Posterior cingulate gyrus (tissue), 11 donors: ENCODE results near the gene RASA3.

ENCODE experiments used
- DNase-seq, 10 donors: peaks; one replicate each; pipeline versions ENCODE4 v3.0.0 to v3.0.0-alpha.2; 2020 to 2021; ENCODE audit warnings: mixed read lengths in 3 of 10
- intact Hi-C: fragments of 100-400 bp; cut with DNase I; formaldehyde crosslinking; loops from one replicate; pipeline ENCODE4 v1.15.1; 2023

Gene RASA3

GRCh38 chr13:114064450-114065140 is 67.8 kb downstream of the RASA3 start:
- DNase-seq = peak in 9 of 10 donors; percentile 52 to 96 (median 82)
- intact Hi-C loops = loop anchor here (10.0 kb wide), 1 partner anchor 70 kb away; the partner anchor contains the start of gene RASA3

- intact Hi-C loops = loop anchor here (10.0 kb wide), 1 partner anchor 71 kb away; the partner anchor contains the start of gene RASA3
- DNase-seq = peak in 5 of 10 donors; percentile 31 to 92 (median 71)
Measured at GRCh38 chr13:114063545-114064449, 68.6 kb downstream of the RASA3 start.

GRCh38 chr13:114062754-114063153 is 69.7 kb downstream of the RASA3 start:
- intact Hi-C loops = loop anchor here (10.0 kb wide), 1 partner anchor 72 kb away; the partner anchor contains the start of gene RASA3
- peak in 1 of 10 donors; percentile 65 for DNase-seq

GRCh38 chr13:114062341-114062740 is 70.1 kb downstream of the RASA3 start:
- peak in 2 of 10 donors; percentile 69 to 80 for DNase-seq
- intact Hi-C loops = loop anchor here (10.0 kb wide), 1 partner anchor 72 kb away; the partner anchor contains the start of gene RASA3

GRCh38 chr13:114061744-114062143 is 70.7 kb downstream of the RASA3 start:
- intact Hi-C loops = loop anchor here (10.0 kb wide), 1 partner anchor 73 kb away; the partner anchor contains the start of gene RASA3
- peak in 1 of 10 donors; percentile 75 for DNase-seq

- peak in 1 of 10 donors; percentile 78 for DNase-seq
- intact Hi-C loops = loop anchor here (10.0 kb wide), 1 partner anchor 74 kb away; the partner anchor contains the start of gene RASA3
Measured at GRCh38 chr13:114061047-114061446, 71.4 kb downstream of the RASA3 start.

- intact Hi-C loops = loop anchor here (10.0 kb wide), 1 partner anchor 75 kb away; the partner anchor contains the start of gene RASA3
- peak in 2 of 10 donors; percentile 54 to 85 for DNase-seq
Measured at GRCh38 chr13:114059946-114060860, 72.2 kb downstream of the RASA3 start.

GRCh38 chr13:114059428-114059827 is 73.0 kb downstream of the RASA3 start:
- intact Hi-C loops = no loop called here
- peak in 1 of 10 donors; percentile 55 for DNase-seq

GRCh38 chr13:114058051-114058867 is 74.2 kb downstream of the RASA3 start:
- DNase-seq = no peak
- intact Hi-C loops = no loop called here

- DNase-seq = no peak
- intact Hi-C loops = no loop called here
Measured at GRCh38 chr13:114057166-114058050, 75.0 kb downstream of the RASA3 start.

- intact Hi-C loops = no loop called here
Measured at GRCh38 chr13:114056205-114057013, 76.0 kb downstream of the RASA3 start.

GRCh38 chr13:114055766-114056165 is 76.7 kb downstream of the RASA3 start:
- DNase-seq = peak in 1 of 10 donors; percentile 88
- intact Hi-C loops = no loop called here

More at GRCh38 chr13:114056205-114057013, 76.0 kb downstream of the RASA3 start:
- no peak for DNase-seq

- intact Hi-C loops = no loop called here
- DNase-seq = no peak
Measured at GRCh38 chr13:114054830-114055439, 77.5 kb downstream of the RASA3 start.

- intact Hi-C loops = no loop called here
Measured at GRCh38 chr13:114054264-114054663, 78.2 kb downstream of the RASA3 start.

GRCh38 chr13:114053026-114053425 is 79.4 kb downstream of the RASA3 start:
- DNase-seq = no peak
- intact Hi-C loops = no loop called here

More at GRCh38 chr13:114054264-114054663, 78.2 kb downstream of the RASA3 start:
- DNase-seq = no peak
